CD4-positive, alpha-beta T cell treated with Interleukin-4 for 4 hours (primary cell): ENCODE data around the gene EPB41L4A.
"Not testable (repeated sequence)": the region's sequence is repeated elsewhere in the genome, so short reads cannot be mapped to it uniquely, and the experiment has no call there.

Experiments
- DNase-seq: peaks from one replicate; pipeline ENCODE4 v3.0.0-alpha.2; 2020

EPB41L4A gene

GRCh38 chr5:112396430-112396829 is 22.6 kb downstream of the EPB41L4A start:
- DNase-seq = no peak

- DNase-seq = not testable (repeated sequence)
Measured at GRCh38 chr5:112395299-112395698, 23.8 kb downstream of the EPB41L4A start.

- no peak for DNase-seq
Measured at GRCh38 chr5:112390327-112390726, 28.8 kb downstream of the EPB41L4A start.

- no peak for DNase-seq
Measured at GRCh38 chr5:112388739-112389138, 30.3 kb downstream of the EPB41L4A start.

GRCh38 chr5:112388074-112388473 is 31.0 kb downstream of the EPB41L4A start:
- DNase-seq = no peak

- DNase-seq = no peak
Measured at GRCh38 chr5:112386766-112387165, 32.3 kb downstream of the EPB41L4A start.

GRCh38 chr5:112385969-112386368 is 33.1 kb downstream of the EPB41L4A start:
- DNase-seq = no peak

- DNase-seq = no peak
Measured at GRCh38 chr5:112385566-112385965, 33.5 kb downstream of the EPB41L4A start.

GRCh38 chr5:112384523-112384922 is 34.6 kb downstream of the EPB41L4A start:
- DNase-seq = no peak

- no peak for DNase-seq
Measured at GRCh38 chr5:112382886-112383285, 36.2 kb downstream of the EPB41L4A start.

- no peak for DNase-seq
Measured at GRCh38 chr5:112381521-112381920, 37.6 kb downstream of the EPB41L4A start.

- no peak for DNase-seq
Measured at GRCh38 chr5:112379542-112380325, 39.3 kb downstream of the EPB41L4A start.

- DNase-seq = no peak
Measured at GRCh38 chr5:112374818-112375217, 44.3 kb downstream of the EPB41L4A start.

GRCh38 chr5:112374356-112374755 is 44.7 kb downstream of the EPB41L4A start:
- no peak for DNase-seq

GRCh38 chr5:112373885-112374284 is 45.2 kb downstream of the EPB41L4A start:
- no peak for DNase-seq

GRCh38 chr5:112372543-112372942 is 46.5 kb downstream of the EPB41L4A start:
- no peak for DNase-seq

- no peak for DNase-seq
Measured at GRCh38 chr5:112371067-112371466, 48.0 kb downstream of the EPB41L4A start.

GRCh38 chr5:112367400-112367799 is 51.7 kb downstream of the EPB41L4A start:
- no peak for DNase-seq

- DNase-seq = no peak
Measured at GRCh38 chr5:112366987-112367386, 52.1 kb downstream of the EPB41L4A start.

GRCh38 chr5:112360740-112361139 is 58.3 kb downstream of the EPB41L4A start:
- DNase-seq = not testable (repeated sequence)

- DNase-seq = no peak
Measured at GRCh38 chr5:112356178-112356956, 62.7 kb downstream of the EPB41L4A start.

GRCh38 chr5:112355058-112355685 is 63.9 kb downstream of the EPB41L4A start:
- DNase-seq = peak; percentile 5

- no peak for DNase-seq
Measured at GRCh38 chr5:112353678-112354077, 65.4 kb downstream of the EPB41L4A start.

GRCh38 chr5:112351225-112351624 is 67.9 kb downstream of the EPB41L4A start:
- no peak for DNase-seq
